GM21390 (cell line): Measurements from ENCODE around the gene MAGEA8.
"Not testable (repeated sequence)": the region's sequence is repeated elsewhere in the genome, so short reads cannot be mapped to it uniquely, and the experiment has no call there.

Experiments
- ATAC-seq: cut with Tn5 transposase; IDR thresholded peaks from one replicate; pipeline ENCODE4 v1.9.1; 2021; ENCODE audit not compliant: unreplicated experiment

The MAGEA8 gene

DNA sequence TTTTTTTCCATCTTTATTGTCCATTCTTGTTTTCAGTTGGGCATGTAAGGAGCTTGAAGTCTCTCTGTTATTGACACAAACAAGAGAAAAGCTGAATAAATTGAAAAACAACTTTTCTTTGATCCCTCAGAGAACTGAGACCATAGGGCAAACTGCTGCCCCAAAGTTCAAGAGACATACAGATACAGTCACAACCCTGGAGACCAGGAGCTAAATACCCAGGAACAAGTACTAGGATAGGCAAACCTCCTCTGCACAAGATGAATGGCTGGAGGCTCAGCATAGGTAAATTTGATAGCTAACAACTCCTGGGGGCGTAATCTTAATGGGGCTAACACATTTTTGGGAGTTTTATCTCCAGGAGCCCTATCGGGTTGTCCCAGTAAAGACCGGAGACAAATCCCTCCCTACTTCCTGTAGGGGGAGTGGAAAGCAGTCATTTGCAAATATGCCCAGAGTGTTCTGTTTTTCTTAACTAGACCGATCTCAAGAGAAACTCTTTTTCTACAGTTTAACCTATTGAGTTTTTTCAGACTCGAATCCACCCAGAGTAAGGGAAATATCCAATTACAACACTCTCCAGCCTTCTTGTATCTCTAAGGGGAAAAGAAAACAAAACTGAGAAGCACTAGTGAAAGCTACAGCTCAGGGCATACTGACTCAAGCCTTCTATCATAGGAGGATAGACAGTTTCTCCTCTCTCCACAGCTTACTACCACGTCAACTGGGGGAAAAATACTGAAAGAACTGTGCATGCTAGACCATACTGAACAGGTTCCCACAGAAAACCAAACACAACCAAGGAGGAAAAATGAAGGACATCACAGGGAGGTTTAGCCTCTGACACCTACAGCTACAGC, 23.1 kb downstream of the MAGEA8 start:
- ATAC-seq, result peak; percentile 84

DNA sequence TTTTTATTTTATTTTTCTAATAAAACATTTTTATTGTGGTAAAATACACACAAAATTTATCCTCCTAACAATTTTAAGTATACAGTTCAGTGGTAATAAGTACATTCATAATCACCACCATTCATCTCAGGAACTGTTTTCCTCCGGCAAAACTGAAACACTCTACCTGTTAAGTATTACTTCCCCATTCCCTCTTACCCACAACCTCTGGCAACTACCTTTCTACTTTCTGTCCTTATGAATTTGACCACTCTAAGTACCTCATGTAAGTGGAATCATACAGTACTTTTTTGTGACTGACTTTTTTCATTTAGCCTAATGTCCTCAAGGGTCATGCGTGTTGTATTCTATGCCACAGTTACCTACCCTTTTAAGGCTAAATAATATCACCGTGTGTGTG, 27.3 kb downstream of the MAGEA8 start:
- ATAC-seq, result peak; percentile 63

DNA sequence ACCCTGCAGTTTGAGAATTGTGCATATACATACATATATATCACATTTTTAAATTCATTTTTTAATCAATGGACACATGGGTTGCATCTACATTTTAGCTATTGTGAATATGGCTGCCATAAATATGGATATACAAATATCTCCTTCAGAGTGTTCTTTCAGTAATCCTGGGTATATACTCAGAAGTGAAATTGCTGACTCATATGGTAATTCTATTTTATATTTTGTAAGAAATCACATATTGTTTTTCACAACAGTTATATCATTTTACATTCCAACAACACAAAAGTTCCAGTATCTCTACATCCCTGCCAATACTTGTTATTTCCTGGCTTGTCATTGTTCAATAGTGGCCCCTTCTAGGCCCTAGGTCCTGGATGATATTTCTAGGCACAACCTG, 27.7 kb downstream of the MAGEA8 start:
- no peak for ATAC-seq

DNA sequence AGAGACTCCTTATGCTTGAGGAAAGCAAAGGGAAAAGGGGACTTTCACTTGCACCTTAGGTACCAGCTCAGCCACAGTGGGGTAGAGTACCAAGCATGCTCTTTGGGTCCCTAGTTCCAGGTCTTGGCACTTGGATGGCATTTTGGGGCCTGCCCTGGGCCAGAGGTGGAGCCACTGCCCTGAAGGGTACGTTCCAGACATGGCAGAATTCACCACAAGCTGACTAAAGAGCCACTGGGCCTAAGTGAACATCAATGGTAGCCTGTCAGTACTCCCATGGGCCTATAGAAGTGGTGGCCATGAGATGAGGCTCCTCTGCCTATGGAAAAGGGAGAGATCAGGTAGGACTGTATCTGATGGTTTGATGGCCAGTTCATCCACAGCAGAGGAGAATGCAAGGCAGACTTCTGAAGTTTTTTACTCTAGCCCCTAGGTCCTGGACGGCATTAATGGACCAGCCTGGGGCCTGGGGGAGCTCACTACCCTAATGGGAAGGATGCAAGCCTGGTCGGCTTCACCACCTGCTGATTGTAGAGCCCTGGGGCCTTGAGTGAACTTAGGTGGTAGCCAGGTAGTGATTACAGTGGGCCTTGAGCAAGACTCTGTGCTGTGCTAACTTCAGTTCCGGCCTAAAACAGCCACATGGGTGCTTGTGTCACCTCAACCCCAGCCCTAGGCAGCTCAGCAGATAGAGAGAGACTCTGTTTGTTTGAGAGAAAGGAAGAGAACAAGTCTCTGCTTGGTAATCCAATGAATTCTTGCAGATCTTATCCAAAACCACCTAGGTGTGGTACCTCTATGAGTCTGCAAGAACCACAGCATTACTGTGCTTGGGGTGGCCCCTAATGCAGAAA, 28.6 kb downstream of the MAGEA8 start:
- ATAC-seq, result no peak

DNA sequence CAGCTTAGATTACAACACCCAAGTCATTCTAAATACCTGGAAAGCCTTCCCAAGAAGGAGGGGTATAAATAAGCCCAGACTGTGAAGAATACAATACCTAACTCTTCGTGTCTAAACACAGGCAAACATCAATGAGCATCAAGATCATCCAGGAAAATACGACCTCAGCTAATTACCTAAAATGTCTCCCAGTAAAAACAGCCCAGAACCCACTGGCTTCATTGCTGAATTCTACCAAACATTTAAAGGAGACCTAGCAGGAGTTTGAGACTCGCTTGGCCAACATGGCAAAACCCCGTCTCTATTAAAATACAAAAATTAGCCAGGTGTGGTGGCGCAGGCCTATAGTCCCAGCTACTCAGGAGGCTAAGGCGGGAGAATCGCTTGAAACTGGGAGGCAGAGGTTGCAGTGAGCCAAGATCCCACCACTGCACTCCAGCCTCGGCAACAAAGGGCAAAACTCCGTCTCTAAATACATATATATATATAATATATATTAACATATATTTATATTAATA, 29.3 kb downstream of the MAGEA8 start:
- no peak for ATAC-seq

DNA sequence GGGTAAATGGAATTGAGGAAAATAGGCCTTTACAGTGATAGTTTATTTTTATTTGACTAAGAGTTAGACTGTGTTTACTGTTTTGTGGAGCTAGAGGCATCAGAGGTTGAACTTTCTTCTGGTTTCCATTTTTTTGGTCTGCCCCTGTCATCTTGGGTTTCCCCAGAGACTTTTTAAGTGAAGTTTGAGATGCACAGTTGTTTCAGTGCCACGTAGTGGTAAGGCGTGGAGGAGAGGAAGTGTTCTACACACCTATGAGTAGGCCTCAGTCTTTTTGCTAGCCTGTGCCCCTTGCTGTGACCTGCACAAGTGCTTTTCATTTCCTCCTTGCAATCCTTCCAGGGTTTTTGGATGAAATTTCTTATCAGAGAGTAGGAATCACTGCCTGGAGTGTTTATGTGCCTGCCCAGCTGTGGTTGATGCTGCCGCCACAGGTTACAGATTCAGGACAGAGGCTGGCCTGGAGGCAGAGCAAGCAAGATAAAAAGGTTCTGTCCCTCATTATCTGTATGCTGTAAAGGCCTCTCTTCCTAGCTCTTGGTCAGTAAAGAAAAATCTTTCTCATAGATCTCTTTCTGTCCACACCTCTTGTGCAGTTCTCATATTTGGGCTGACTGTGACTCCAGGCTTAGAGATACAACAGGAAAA, 35.9 kb downstream of the MAGEA8 start:
- peak; percentile 81 for ATAC-seq

DNA sequence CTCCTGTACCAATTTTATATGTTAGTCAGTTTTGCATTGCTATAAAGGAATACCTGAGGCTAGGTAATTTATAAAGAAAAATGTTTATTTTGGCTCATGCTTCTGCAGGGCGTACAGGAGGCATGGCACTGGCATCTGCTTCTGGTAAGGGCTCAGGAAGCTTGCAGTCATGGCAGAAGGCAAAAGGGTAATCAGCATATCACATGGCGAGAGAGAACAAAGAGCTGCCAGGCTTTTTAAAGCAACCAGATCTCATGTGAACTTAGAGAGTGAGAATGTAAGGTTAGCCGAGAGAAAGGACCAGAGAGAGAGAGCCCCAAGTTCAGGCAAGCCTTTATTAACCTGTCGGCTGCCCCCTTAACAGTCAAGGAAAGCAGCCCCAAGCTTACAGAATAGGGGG, 42.9 kb downstream of the MAGEA8 start:
- ATAC-seq, result not testable (repeated sequence)

DNA sequence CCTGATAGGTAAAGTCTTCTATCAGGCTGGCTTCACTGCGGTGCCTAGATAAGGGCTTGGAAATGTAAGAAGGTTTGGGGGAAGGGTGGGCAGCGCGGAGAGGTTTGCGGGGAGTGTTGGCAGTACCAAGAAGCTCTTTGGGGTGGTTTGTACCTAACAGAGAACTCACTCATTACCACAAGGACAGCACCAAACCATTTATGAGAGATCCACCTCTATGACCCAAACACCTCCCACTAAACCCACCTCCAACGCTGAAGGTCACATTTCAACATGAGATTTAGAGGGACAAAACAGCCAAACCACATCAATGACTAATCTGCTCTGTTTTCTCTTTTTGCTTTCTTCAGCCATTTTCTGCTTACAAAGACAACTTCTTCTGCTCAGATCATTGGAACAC, 43.5 kb downstream of the MAGEA8 start:
- ATAC-seq, result not testable (repeated sequence)

DNA sequence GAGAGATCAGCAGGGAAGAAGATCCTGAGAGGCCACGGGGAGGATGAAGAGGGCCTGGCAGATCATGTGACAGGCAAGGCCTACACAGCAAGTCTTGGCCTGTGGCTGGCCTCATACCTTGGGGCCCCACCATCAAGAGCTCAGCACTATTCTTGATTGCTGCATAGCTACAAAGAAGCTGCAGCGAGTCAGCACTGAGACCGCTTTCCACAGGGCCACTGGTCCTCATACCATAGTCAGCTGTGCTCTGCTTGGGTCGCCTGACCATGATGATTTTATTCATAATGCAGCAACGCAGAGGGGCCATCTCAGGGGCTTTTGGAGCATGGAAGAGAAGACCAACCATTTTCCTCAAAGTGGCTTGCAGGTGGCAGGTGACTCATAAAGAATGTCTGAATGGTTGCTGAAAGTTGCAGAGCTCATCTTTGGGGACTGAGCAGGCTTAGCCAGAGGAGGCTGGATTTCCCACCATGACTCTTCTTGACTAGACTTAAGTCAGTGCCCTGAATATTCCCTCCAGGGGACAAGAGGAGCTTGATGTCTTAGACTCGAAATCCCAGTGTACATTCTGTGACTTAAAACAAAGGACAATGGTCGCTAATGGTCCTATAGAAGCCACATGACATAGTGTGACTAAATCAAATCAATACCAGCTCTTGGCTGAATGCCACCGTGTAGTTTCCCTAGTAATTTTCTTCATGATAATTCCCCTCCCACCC, 46.4 kb downstream of the MAGEA8 start:
- ATAC-seq, result not testable (repeated sequence)

DNA sequence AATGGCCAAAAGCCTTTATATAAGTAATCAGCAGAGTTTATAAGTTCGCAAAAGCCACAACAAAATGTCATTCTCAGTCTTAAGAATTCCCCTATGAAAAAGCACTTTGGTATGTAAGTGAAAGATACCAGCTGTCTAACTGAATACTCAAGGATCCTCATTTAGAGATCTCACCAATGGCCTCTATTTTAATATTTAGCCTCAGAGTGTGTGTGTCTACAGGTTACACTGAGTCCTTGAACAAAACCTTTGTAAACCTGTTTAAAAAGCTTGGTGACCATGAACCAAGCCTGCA, 46.9 kb downstream of the MAGEA8 start:
- ATAC-seq, result not testable (repeated sequence)

DNA sequence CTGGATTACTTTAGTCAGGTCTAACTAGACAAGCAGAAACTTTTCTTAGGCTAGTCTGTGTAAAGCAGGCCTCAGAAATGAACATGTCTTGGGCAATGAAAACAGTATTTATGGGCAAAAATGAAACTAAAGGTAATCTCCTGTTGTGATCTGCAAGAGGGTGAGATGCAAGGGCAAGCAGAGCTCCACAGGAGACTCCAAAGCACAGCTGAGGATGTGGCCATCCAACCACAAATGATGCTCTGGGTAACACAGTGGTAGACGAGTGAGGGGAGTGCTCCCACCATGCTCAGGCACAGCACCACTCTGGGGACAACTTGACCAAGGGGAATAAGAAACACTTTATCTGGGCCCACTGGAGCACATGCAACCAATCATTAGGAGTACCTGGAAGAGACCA, 47.7 kb downstream of the MAGEA8 start:
- ATAC-seq, result not testable (repeated sequence)

DNA sequence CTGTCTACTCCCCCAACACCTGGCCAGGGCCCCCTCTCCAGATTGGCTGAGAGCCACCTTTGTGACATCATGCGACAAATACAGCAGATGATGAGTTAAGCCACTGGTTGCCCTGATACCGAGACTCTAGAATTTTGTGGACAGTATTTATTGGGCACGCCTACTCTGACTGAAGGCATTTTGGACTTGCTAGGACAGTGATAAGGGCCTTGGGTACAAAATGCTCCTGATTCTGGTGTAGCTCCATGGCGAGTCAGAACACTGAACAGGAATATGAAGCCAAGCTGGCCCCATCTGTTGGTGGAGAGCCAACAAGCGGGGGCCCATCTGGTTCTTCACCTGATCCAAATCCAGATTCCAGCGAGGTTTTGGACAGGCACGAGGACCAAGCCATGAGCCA, 48.4 kb downstream of the MAGEA8 start, which contains the start of gene HSFX4:
Gene HSFX4, plus strand, starts transcription at position 174 of the 400 bp plus-strand sequence. Its CDS starts 72 bp downstream, at position 246.
- not testable (repeated sequence) for ATAC-seq

DNA sequence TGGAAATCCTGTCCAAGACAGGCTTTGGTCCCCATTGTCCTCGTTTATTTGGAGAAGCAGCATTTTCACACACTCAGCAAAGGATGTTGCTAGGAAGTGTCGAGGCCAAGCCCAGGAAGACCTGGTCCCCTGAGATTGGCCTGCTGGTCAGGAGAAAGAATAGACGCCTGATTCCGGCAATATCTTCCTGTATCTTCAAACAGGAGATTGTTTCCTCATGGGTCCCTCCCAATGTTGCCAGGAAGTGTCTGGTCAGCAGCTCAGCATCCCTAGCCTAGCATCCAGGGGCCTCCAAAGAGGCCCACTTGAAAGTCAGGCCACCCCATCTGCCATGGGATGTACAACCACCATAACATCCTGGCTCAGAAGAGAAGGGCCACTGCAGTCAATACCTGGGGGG, 50.4 kb downstream of the MAGEA8 start:
- ATAC-seq, result not testable (repeated sequence)

DNA sequence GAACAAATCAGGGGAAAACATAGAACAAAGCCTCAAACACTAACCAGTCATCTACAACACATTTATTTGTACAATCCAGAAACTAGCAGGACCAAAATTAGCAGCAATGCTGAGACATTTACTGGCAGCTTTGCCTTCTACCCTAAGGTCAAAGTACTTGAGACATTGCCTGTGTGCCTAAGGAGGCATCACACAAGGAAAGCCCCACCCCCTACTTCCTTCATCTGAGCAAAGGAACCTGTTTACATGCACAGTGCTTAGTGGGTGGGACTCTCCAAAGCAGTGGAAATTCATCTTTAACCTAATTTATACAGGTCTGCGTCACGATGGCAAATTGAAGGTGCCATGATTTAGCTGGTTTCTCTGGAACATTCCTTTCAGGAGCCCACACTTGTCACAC, 51.2 kb downstream of the MAGEA8 start:
- ATAC-seq, result not testable (repeated sequence)

DNA sequence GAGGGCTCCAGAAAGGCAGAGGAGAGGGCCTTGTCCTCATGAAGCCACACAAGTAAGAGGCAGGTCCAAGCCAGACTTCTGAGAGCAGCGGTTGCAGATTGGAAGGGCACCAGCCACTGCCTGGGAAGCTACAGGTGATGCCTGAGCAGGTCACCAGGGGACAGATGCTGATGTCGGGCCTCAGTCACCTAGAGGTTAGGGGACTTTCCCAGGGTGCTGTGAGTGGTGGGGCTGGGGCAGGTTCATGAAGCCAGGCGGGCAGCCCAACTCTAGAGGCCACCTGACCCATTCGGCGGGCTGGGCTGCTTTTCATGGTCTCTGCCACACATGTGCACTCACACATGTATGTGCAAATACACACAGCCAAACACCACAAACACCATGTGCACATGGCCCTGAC, 52.0 kb downstream of the MAGEA8 start:
- ATAC-seq, result not testable (repeated sequence)

DNA sequence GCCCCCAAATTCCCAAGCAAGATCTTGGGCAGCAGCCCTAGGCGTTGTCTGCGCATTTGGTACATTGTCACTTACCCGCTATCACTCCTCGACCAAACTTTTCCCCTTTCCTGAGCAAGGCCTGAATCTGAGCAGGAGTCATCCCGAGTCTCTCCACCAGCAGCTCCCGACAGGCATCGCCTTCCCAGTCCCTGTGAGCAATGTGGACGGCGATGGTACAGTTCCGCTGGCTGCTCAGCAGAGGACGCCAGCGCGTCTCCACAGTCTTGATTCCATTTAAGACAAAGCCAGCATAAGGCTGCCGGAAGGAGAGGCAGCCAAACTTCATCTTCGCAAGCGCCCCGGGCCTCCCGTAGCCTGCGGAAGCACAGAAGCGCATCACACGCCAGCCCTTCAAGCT, 52.6 kb downstream of the MAGEA8 start:
- not testable (repeated sequence) for ATAC-seq
